ENCODE data around the gene RALGPS1. TPM values are rescaled to one million over a fixed set of nuclear protein-coding genes. Genes with fewer than 3 reads are reported as not detected.

The RALGPS1 gene
- total RNA-seq, 1 donor from 2014 or later: 21.7 TPM

DNA sequence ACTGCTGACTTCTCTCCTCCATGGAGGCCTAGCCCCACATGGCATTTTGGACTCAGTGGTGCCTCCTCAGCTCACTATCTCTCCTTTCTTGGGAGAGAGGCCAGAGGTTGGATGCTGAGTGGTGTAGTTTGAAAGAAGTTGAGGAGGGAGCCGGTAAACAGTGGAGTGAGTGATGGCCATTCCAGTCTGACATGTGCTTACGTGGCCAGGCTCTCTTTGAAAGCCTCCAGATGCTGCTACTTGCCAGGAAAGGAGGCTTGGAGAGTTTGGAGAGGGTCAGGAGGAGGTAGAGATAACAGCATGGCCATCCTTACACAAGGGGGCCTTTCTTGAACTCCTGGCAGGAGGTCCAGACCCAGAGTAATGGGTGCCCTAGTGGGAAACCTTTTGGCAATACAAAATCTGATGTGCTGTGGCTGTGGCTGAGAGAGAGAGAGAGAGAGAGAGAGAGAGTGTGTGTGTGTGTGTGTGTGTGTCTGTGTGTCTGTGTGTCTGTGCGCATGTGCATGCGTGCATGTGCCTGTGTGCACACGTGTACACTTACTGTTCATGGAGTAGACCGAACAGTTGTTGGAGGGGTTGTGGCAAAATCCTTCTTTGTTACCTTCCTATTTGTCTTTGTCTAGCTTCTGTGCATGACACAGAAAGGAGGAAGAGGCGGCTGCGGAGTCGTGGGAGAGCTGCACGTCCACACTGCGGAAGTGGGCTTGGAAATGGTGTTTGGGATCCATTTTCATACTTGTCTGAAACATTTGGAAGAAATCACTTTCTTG, 37.8 kb downstream of the RALGPS1 start:
- Mint-ChIP-seq H3K27me3 (no peaks in the 10 kb centered on the region), H3K36me3 (ENCODE audit: low read depth) (no peaks in the 10 kb centered on the region), H3K27ac (no peak overlapping the region), H3K4me3 (no peak overlapping the region), H3K4me1 (no peaks in the 10 kb centered on the region), H3K9me3 (no peaks in the 10 kb centered on the region)
- CTCF ChIA-PET: interaction anchor here (1.5 kb wide), 1 partner anchor 11 kb away, joined by 3 read pairs; no protein-coding TSS in a partner anchor
- POLR2A ChIA-PET: no interaction called here
- DNase-seq (no peak), ATAC-seq (ENCODE audit: low read depth) (no peak)
- intact Hi-C loops (cut with micrococcal nuclease): no loop called here
- TF ChIP-seq, protein P1, sequence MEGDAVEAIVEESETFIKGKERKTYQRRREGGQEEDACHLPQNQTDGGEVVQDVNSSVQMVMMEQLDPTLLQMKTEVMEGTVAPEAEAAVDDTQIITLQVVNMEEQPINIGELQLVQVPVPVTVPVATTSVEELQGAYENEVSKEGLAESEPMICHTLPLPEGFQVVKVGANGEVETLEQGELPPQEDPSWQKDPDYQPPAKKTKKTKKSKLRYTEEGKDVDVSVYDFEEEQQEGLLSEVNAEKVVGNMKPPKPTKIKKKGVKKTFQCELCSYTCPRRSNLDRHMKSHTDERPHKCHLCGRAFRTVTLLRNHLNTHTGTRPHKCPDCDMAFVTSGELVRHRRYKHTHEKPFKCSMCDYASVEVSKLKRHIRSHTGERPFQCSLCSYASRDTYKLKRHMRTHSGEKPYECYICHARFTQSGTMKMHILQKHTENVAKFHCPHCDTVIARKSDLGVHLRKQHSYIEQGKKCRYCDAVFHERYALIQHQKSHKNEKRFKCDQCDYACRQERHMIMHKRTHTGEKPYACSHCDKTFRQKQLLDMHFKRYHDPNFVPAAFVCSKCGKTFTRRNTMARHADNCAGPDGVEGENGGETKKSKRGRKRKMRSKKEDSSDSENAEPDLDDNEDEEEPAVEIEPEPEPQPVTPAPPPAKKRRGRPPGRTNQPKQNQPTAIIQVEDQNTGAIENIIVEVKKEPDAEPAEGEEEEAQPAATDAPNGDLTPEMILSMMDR (IDR thresholded peaks at IDR 0.05): no peak

DNA sequence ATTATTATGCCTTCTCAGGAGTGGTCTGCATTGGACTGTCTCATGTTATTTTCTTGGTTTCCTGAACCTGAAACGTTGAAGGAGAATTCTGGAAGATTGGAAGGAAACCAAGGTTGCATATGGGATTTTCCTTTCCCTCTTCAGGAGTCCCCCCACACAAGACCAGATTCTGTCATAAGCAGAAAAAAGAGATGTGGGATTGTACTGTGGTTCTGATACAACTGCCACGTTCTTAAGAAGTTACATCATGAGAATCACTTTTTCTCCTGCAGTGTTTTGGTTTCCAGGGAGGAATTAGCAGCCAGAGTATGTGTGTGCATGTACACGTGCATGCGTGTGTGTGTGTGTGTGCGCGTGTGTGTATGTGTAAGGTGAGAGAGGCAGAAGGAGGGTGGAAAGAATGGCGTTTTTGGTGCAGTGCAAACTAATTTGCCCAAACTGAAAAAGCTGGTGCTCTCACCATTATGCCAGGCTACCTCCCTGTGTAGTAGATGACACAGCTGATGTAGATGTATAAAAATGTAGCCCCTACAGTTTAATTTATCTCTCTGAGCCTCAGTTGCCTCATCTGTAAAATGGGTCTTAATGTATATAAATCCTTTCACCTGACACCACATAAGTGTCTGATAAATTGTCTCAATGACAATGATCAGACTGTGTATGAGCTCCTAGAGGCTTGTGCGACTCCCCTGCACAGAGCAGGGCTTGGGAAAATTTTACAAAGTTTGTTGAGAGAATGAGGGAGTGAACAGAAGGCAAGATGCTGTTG, 38.6 kb downstream of the RALGPS1 start:
- no peaks in the 10 kb centered on the region for H3K36me3 Mint-ChIP-seq (ENCODE audit: low read depth)
- no peaks in the 10 kb centered on the region for H3K9me3 Mint-ChIP-seq
- no peak for DNase-seq
- POLR2A ChIA-PET: no interaction called here
- CTCF ChIA-PET: interaction anchor here (1.5 kb wide), 1 partner anchor 11 kb away, joined by 3 read pairs; no protein-coding TSS in a partner anchor
- H3K4me3 Mint-ChIP-seq: no peak overlapping the region
- H3K27me3 Mint-ChIP-seq: no peaks in the 10 kb centered on the region
- no peak for ATAC-seq (ENCODE audit: low read depth)
- no peak overlapping the region for H3K27ac Mint-ChIP-seq
- TF ChIP-seq, protein P1 (IDR thresholded peaks at IDR 0.05): no peak
- H3K4me1 Mint-ChIP-seq: no peaks in the 10 kb centered on the region
- intact Hi-C loops (cut with micrococcal nuclease): no loop called here

DNA sequence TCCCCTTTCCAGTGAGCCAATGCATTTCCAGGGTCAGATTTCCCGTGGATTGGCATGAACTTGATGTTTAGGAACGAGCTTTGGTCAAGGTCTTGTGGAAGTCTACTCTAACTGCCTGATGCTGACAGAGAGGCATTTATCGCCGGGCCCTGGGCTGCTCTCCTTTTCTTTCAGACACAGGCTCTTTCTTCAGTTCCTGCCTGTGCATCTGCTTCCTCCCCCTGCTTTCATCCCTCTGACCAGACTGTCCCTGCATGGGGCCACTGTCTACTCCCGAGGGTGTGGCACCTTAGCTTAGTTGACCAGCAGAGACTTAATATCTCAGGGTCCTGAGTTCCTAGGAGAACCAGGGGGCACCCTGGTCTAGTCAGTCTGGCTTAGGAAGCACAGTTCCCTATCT, 41.2 kb downstream of the RALGPS1 start:
- POLR2A ChIA-PET: no interaction called here
- CTCF ChIA-PET: no interaction called here
- no peak overlapping the region for H3K27ac Mint-ChIP-seq
- DNase-seq (no peak), ATAC-seq (ENCODE audit: low read depth) (no peak)
- TF ChIP-seq, protein P1 (IDR thresholded peaks at IDR 0.05): no peak
- no peak overlapping the region for H3K4me3 Mint-ChIP-seq
- H3K4me1 Mint-ChIP-seq: no peaks in the 10 kb centered on the region
- intact Hi-C loops (cut with micrococcal nuclease): no loop called here
- no peaks in the 10 kb centered on the region for H3K36me3 Mint-ChIP-seq (ENCODE audit: low read depth)
- H3K9me3 Mint-ChIP-seq: no peaks in the 10 kb centered on the region
- H3K27me3 Mint-ChIP-seq: no peaks in the 10 kb centered on the region

DNA sequence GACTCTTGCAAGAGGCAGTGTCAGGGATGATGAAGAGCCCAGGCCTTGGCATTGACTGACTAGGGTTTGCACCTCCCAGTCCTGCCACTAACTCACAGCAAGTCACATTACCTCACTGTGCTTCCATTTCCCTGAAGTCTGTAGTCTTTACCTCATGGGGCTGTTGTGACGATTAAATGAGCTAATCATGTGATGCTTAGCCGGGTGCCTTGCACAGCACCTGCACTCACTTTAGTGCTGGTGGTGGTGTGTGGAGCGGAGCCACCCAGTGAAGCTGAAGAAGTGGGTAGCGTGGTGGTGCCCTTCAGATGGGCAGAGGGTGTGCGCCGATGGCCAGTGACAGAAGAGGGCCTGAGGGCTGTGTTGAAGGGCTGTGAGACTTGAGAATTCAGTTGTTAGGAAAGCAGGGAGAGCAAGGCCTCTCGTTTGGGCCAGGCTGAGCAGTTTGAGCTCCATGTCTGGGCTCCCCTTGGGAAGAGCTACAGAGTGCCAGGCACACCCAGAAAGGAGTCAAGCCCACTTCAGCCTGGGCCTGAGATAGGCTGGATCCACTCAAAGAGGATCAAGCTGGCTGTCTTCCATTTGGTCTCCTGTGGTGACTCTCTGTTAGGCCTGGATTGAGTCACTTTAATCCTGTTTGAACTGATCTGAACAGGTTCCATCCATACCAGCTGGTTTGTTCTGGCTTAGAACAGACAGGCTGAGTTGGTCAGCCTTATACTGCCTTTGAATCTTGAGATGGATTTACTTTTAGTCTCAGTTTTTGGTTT, 42.5 kb downstream of the RALGPS1 start:
- POLR2A ChIA-PET: no interaction called here
- no peak for DNase-seq
- intact Hi-C loops (cut with micrococcal nuclease): no loop called here
- CTCF ChIA-PET: interaction anchor here (0.7 to 1.0 kb wide), 2 partner anchors 8 to 17 kb away, joined by 3 read pairs; no protein-coding TSS in a partner anchor
- TF ChIP-seq, protein P1 (IDR thresholded peaks at IDR 0.05): no peak
- Mint-ChIP-seq H3K36me3 (ENCODE audit: low read depth) (no peaks in the 10 kb centered on the region), H3K4me1 (no peaks in the 10 kb centered on the region), H3K4me3 (no peak overlapping the region), H3K9me3 (no peaks in the 10 kb centered on the region), H3K27ac (no peak overlapping the region), H3K27me3 (no peaks in the 10 kb centered on the region)
- ATAC-seq (ENCODE audit: low read depth): no peak
